Jurkat, Clone E6-1 (cell line): ENCODE measurements around the gene RPL31. TPM values are rescaled to one million over a fixed set of nuclear protein-coding genes. Genes with fewer than 3 reads are reported as not detected.

Source experiments
- DNase-seq: peaks from one replicate; pipeline ENCODE4 v3.0.0-alpha.2; 2011; ENCODE audit warnings: low read depth, low spot score
- H3K4me3 ChIP-seq: 2 replicates; pipeline ENCODE4 v1.5.1; 2011; ENCODE audit warnings: mild to moderate bottlenecking, low read length, control low read depth, moderate library complexity
- polyA plus RNA-seq: library from polyadenylated mRNA; unstranded; fragments of >200 nt; gene quantifications from one replicate; pipeline ENCODE4 v1.2.1, GENCODE V29; 2012; ENCODE audit warnings: missing spikeins; ENCODE audit not compliant: insufficient read length, insufficient read depth

The RPL31 gene
- 4,714 TPM for polyA plus RNA-seq

DNA sequence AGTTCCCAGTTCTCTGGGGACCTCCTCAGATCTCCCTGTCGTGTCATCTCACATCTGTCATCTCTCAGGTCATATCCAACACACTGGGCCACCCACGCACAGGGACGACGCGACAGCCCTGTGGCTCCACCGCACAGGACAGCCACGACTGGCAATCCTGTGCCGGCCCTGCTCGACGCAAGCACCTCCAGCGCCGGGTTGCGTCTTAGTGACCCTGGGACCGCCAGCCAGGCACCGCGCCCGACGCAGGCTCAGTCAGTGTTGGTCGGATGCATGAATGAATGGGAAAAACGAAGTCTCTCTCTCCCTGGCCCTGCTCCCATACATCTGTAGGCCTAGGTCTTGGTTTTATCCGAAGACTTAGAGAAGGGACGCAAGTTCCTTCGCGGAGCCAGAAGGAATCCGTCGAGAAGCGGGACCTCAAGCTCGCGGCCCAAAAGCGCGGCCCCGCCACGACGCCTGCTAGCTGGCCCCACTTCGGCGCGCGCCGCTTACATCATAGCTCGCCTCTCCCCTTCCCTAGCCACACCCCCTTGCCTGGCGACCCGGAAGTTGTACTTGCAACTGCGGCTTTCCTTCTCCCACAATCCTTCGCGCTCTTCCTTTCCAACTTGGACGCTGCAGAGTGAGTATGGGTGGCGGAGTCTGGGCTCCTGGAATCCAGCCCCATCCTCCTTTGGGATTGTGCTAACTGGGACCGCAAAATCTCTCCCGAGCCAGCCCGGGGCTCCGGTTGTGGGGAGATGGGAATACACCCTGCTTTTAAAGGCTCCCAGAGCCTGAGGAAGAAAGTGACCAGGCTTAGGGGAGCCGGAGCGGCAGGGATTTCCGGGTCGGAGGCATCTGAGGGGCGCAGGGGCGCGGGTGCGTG lies at the start of gene RPL31:
Gene RPL31 (plus strand): TSS at position 599 of the 871 bp plus-strand sequence. CDS start 413 bp downstream, outside the sequence.
- H3K4me3 ChIP-seq: peak within 1 kb of the TSS; percentile 96
- DNase-seq: peak; percentile 97

DNA sequence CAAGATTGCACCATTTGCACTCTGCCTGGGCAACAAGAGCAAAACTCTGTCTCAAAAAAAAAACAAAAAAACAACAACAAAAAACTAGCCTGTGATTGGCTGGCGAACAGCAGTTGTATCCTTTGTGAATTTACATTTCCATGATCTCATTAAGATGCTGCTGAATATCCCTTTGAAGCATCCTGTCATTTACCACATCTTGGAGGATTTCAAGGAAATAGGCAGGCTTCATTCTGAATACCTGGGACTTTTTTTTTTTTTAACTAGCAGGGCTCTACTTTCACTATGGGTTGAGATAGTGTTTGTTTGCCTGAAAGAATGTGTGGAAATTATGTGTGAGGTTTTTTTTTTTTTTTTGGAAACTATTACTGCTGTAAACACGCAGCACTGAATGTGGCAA lies 49.6 kb upstream of the RPL31 start:
- H3K4me3 ChIP-seq: no peak overlapping the region
- no peak for DNase-seq

DNA sequence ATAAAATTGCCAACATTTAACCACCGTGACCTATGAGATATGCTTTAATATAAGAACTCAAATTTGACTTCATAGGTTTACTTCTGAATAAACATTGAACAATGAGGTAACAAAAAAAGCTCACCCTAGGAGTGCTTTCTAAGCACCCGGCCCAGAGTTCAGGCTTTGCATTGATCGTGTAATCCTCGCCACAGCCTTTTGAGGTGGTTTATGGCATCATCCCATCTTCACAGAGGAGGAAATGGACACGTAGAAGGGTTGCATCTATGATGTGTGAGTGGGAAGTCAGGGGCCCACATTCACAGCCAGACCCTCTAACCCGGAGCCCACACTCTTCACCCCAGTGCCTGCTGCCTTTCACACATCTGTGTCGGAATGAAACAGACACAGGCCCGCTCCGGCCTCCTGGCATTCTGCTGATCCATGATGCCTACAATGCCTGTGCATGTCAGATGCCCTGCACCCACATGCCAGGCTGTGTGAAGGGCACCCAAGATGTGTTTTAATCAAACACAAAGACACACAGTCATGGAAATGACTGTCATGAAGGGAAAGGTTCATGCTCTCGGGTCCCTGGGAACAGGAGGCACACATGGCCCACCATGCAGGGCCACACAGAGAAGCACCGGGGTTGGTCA lies 48.6 kb upstream of the RPL31 start:
- no peak overlapping the region for H3K4me3 ChIP-seq
- DNase-seq: peak; percentile 75

DNA sequence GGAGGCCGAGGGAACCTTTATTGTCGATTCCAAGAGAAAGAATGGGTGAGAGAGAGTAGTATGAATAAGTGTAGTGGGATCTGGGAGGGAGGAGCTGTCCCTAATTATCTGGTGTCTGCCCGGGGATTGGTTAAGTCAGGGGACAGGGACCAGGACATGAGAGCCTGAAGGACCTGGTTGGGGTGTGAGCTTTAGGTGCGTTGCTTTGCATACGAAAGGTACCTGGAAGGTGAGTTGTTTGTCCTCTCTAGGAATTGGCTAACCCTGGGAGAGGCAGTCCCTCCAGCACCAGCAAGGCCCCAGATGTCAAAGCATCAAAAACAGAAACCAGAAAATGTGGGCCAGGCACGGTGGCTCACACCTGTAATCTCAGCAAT lies 48.1 kb upstream of the RPL31 start:
- no peak overlapping the region for H3K4me3 ChIP-seq
- DNase-seq: no peak

DNA sequence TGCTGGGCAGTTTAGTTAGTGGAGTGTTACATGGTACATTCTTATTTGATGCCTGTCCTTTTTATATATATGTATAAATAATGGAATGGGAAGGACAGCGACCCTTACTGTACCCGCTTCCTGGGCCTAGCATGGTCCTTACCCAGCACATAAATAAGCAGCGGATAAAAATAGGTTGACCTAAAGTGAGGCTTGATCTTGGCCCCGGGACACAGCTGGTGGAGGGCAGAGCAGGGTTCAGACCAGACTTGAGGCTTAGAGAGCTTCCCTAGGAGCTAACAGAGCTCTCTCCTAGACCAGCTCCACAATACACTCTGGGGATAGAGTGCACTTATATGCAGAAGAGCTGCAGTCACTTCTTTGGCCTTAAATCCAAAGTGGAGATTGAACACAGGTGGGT lies 46.9 kb upstream of the RPL31 start:
- no peak overlapping the region for H3K4me3 ChIP-seq
- DNase-seq: no peak

DNA sequence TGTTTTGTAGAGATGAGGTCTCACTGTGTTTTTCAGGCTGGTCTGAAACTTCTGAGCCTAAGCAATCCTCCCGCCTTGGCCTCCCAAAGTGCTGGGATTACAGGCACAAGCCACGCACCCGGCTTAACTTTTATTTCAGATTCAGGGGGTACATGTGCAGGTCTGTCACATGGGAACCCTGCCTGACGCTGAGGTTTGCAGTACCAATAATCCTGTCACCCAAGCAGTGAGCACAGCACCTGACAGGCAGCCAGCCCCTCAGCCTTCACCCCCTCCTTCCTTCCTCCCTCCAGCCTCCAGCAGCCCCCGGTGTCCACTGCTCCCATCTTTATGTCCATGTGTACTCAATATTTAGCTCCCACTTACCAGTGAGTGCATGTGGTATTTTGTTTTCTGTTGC lies 46.0 kb upstream of the RPL31 start:
- H3K4me3 ChIP-seq: no peak overlapping the region

DNA sequence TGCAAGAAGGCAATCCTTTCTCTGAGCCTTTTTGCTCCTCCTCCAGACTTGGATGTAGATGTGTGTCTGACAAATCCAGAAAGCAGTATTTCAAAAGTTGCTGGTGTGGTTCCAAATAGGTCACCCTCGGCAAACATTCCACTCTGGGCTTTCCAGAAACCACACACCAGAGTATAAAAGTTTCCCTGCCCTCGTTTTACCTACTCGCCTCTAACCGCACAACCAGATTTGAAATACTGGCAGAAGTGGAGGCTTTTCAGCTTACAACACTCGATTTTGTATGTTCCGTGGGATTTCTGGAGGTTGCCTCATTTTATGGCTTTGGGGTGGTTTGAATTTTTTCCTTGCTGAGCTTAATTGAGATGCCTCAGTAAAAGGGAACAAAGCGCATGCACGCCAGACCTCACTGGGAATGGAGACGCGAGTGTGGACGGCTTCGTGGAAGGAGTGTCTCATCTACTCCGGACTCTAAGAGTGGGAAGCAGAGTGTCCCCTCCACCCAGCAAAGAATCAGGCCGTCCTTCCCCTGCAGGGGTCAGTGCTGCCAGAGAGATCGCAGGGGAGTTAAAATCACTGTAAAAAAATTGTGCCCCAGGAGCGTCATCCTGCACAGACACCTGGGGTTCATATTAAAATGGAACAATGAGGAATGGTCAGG lies 44.0 kb upstream of the RPL31 start:
- no peak for DNase-seq

More for the DNA sequence above, 46.0 kb upstream of the RPL31 start:
- no peak for DNase-seq

DNA sequence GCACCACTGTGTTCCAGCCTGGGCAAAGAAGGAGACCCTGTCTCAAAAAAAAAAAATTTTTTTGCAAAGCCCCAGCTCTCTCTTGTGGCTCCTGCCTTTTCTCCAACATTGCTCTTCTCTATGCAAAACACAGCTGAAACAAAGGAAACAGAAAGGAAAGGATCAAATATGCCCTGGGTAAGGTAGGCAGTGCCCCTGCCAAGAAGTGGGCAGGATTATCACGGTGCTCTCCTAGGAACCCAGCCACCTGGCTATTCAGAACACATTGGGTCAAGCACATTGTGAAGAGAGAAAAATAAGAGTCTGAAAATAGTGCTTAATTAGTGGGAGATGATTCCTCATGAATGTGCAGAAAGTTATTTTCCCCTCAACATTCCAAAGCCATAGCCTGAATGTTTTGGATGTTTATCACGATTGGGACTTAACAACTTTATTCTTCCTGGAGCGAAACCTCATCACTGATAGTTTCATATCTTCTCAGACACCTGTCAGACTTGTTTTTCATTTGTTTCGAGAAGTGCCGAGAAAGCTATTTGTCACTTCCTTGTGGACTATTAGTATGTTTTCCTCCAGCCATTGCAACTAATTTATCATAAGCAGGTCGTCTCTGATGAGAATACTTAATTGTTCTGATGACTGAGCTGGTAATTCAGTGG lies 42.7 kb upstream of the RPL31 start:
- DNase-seq: no peak
- no peak overlapping the region for H3K4me3 ChIP-seq

More for the DNA sequence above, 44.0 kb upstream of the RPL31 start:
- H3K4me3 ChIP-seq: no peak overlapping the region

DNA sequence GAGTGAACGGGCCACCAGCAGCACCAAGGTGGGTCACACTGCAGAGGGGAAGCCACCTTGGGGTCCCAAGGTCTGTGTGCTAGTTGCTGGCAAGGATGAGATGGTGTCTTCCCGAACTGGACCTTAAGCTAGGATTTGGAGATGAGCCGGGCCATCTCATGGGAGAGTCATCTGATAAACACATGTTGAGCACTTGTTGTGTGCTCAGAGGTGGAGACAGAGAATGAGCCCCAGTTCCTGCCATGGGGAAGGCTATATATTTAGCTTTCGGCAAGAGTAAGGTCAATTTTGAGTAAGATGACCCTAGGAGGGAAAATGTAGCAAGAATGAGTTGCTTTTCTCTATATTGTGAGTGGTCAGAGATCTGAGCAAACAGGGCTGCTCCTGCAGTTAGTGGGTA lies 41.4 kb upstream of the RPL31 start:
- H3K4me3 ChIP-seq: no peak overlapping the region
- DNase-seq: no peak

DNA sequence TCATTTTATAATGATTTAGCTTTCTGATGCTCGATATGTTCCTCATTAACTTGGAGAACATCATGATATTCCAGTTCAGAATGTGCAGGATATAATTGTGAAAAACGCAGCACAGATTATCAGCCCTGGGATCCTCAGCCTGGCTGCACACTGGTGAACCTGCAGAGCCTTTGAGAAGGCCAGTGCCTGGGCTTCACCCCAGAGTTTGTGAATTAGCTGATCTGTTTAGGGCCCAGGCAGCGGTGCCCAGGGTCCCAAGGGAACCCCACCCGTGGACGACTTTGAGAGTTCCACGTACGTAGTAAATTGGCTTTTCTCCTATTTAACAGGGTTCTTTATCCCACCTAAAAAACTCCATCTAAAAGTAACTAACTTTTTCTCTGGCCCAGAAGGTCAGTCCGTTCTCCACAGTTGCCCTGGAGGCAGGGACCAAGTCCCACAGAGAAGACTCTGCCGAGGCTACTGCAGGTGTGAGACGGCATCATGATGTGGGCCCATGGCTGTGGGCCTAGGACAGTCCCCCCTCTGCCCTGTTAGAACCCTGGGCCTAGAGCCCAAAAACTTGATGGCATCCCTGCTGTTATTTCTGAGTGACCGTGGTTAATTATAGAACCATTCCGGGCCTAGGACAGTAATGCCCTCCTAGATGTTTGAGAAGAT lies 39.6 kb upstream of the RPL31 start:
- H3K4me3 ChIP-seq: no peak overlapping the region
- no peak for DNase-seq

DNA sequence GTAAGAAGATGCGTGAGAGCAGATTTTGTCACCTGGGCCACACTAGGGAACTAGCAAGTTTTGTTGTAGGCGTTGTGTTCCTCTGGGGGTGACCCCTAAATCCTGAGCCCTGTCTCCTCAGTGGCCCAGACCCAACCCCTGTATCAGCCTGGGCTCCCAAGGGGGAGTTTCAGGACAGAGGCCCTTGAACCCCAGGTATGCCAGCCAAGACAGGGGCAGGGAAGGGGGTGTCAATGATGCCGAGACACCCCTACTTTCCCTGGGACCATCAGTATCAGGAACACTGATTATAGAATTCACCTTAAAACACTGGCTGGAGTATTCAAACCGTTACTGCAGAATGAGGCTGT lies 39.1 kb upstream of the RPL31 start:
- DNase-seq: no peak
- no peak overlapping the region for H3K4me3 ChIP-seq

DNA sequence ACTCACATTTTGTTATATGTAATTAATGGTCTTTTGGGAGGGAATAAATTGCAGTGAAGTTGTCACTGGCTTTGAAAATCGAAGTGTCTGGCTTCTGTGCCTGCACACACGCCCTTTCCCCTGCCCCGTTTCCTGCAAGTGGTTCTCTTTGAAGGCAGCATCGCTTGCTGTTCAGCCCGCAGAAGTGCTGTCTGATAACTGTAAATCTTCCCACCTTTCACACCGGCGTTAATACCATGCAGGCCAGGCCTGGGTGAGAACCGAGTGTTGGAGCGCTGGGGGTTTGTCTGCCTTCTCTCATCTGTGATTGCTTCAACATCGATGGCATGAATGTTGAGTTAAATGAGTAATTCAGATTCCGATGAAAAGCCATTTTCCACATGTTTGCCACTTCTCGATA lies 37.9 kb upstream of the RPL31 start:
- DNase-seq: peak; percentile 83
- H3K4me3 ChIP-seq: no peak overlapping the region

DNA sequence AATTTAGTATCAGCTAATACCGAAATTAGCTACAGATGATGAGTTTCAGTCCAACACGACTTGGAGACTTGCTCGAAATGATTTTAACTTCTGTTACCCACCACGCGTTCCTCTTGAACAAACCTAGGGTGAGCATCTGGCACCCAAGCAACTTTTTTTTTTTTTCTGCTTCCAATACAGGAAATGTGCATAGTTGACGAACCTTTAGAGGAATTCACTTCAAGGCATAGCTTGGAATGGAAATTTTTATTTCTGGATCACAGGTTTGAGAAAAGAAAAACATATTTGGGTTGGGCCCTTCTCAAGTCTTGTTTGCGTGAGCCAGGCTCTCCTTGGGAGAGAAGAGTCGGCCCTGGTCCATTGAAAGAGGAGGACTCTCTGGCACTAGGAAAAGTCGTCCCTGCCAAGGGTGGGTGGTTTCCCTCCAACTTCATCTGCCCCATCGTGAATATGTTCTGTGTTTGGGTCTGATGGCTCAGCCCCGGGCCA lies 37.4 kb upstream of the RPL31 start:
- H3K4me3 ChIP-seq: no peak overlapping the region
- no peak for DNase-seq

DNA sequence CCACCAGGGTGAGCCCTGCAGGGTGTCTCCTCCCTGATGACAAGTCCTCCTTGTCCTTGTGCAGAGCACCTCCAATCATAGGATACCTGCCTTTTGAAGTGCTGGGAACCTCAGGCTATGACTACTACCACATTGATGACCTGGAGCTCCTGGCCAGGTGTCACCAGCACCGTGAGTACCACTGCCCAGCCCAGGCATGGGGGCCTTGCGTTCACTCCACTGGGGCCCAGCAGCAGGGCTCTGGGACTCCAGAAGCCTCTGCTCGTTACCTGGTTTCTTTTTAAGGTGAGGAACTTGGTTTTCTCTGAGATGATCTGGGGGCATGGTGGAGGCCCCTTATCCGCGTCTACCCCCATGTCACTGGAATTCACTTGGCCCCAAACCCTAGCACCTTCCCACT lies 36.5 kb upstream of the RPL31 start:
- no peak overlapping the region for H3K4me3 ChIP-seq
- no peak for DNase-seq

DNA sequence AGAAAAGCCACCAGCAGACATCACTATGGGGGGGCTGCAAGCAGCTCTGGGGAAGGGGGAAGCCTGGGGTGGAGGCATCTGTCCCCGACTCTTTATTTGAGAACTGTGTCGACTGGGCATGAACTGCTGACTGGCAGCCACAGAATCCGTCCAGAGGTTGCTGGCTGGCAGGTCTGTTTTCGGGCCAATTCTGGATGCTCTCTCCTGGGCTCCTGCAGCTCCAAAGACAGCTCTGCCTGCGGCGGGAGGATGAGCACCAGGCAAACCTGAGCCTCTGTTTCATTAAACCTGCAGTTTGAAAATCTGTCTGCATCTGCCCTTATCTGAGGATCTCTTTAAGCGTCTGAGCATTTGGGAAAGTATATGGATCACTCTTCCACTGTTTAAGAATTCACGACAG lies 34.4 kb upstream of the RPL31 start:
- DNase-seq: no peak
- no peak overlapping the region for H3K4me3 ChIP-seq

DNA sequence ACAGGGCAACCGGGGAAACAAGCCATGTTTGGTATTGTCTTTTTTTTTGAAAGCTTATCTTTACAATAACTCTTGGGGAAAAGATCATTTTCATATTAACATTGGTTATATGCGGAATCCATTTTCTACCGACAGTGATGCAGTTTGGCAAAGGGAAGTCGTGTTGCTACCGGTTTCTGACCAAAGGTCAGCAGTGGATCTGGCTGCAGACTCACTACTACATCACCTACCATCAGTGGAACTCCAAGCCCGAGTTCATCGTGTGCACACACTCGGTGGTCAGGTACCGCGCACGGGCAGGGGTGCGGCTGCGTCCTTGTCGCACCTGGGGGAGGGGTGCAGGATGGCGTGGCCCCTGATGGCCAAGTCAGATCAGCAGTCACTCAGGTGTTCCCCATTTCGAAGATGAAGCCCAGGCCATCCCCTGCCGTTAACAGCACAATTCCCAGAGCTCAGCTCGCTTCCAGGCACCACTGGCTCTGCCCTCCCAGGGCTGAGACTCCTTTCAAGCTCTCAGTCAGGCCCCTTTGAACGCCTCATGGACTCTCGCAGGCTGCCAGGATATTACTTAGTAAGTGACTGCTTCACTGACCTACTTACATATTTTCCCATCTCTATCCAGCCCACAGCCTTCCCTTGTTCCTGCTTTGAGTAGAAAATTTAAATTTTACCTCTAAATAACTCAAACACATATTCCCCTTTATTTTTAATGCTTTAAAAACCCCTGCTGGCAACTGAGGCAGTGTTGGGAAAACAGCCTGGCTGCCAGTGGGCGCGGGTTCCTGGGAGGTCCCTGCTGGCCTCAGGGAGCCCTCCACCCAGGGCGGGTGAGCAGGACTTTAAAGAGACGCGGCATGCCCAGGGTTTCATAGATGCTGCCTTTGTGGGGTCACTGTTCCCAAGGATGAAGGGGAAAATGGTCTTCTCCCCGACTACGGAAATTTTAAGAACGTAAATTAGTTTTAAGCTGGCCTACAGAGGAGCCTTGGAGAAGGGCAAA lies 33.6 kb upstream of the RPL31 start:
- DNase-seq: no peak
- H3K4me3 ChIP-seq: no peak overlapping the region

DNA sequence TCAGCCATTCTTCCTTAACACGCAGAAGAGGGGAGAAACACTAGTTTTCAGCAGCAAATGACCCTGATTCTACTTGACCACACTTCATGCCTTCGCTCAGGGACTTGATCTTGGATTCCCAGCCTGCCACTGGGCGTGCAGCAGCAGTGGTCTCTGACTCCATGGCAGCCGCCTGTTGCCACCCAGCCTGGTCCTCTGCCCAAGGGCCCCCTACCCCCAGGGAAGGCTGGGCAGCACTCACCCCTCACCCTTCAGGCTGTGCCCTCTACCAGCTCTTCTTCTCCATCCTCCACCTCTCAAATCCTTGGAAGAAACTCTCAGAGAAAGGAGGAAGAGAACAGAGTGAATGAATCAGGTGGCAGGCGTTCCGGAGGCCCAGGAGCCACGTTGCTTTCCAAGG lies 32.1 kb upstream of the RPL31 start:
- no peak for DNase-seq
- H3K4me3 ChIP-seq: no peak overlapping the region

DNA sequence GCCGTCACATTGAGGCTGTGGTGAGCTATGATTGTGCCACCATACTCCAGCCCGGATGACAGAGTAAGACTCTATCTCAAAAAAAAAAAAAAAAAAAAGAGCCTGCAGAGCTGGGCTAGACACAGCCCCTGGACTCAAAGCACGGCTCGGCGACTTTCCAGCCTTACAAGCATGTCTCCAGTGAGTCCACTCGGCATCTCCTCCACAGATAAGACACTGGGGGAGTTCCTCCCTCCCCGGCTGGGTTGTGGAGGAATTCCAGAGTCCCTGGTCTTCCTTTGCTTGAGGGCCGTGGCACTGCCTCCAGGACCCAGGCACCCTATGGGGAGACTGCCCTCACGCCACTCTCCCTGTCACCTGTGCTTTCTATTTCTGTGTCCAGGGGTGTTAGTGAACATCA lies 30.9 kb upstream of the RPL31 start:
- H3K4me3 ChIP-seq: no peak overlapping the region
- no peak for DNase-seq
